Activated naive CD8-positive, alpha-beta T cell treated with anti-CD3 and anti-CD28 coated beads, Interleukin-2, amount 50 U/mL, for 24 hours (primary cell): Measurements from ENCODE around the gene SEMA4B.
"Not testable (repeated sequence)": the region's sequence is repeated elsewhere in the genome, so short reads cannot be mapped to it uniquely, and the experiment has no call there.

ENCODE experiments used
- ATAC-seq: fragments of 150-1000 bp; cut with Tn5 transposase; one replicate; pipeline ENCODE4 v1.10.0; 2021
- DNase-seq: peaks from one replicate; pipeline ENCODE4 v3.0.0; 2021
- H3K27ac Mint-ChIP-seq: one replicate; pipeline ENCODE4 v1.8.0; 2021; ENCODE audit warnings: mild to moderate bottlenecking, mixed read lengths
- H3K27me3 Mint-ChIP-seq: one replicate; pipeline ENCODE4 v1.8.0; 2021; ENCODE audit warnings: mixed read lengths
- H3K36me3 Mint-ChIP-seq: one replicate; pipeline ENCODE4 v1.8.0; 2021; ENCODE audit warnings: low read depth, mixed read lengths
- H3K4me1 Mint-ChIP-seq: one replicate; pipeline ENCODE4 v1.8.0; 2021; ENCODE audit warnings: mixed read lengths
- H3K4me3 Mint-ChIP-seq: one replicate; pipeline ENCODE4 v1.8.0; 2021; ENCODE audit warnings: mild to moderate bottlenecking, moderate library complexity, mixed read lengths
- H3K9me3 Mint-ChIP-seq: one replicate; pipeline ENCODE4 v1.8.0; 2021; ENCODE audit warnings: mixed read lengths

Gene SEMA4B

GRCh38 chr15:90201130-90201943 is at the start of gene SEMA4B:
SEMA4B (plus strand) TSS chr15:90201330; CDS start chr15:90201579, 249 bp downstream.
- Mint-ChIP-seq H3K4me3 (peak within 1 kb of the TSS; percentile 82), H3K27me3 (no peaks in the 10 kb centered on the region), H3K9me3 (no peaks in the 10 kb centered on the region), H3K27ac (peak within 1 kb of the TSS; percentile 52), H3K36me3 (no peaks in the 10 kb centered on the region), H3K4me1 (peaks cover 20% of the 10 kb centered on the region)
- peak; percentile 77 for DNase-seq
- peak; percentile 89 for ATAC-seq

GRCh38 chr15:90151989-90152645 is 49.0 kb upstream of the SEMA4B start:
- Mint-ChIP-seq H3K4me3 (no peak overlapping the region), H3K4me1 (peaks cover 5% of the 10 kb centered on the region), H3K36me3 (no peaks in the 10 kb centered on the region), H3K27ac (no peak overlapping the region), H3K27me3 (no peaks in the 10 kb centered on the region), H3K9me3 (no peaks in the 10 kb centered on the region)
- ATAC-seq: no peak
- no peak for DNase-seq

GRCh38 chr15:90153658-90154057 is 47.5 kb upstream of the SEMA4B start:
- DNase-seq (no peak), ATAC-seq (no peak)
- Mint-ChIP-seq H3K36me3 (no peaks in the 10 kb centered on the region), H3K27ac (no peak overlapping the region), H3K9me3 (no peaks in the 10 kb centered on the region), H3K27me3 (no peaks in the 10 kb centered on the region), H3K4me1 (peaks cover 10% of the 10 kb centered on the region), H3K4me3 (no peak overlapping the region)

GRCh38 chr15:90154246-90154645 is 46.9 kb upstream of the SEMA4B start:
- Mint-ChIP-seq H3K36me3 (no peaks in the 10 kb centered on the region), H3K27me3 (no peaks in the 10 kb centered on the region), H3K4me3 (no peak overlapping the region), H3K9me3 (no peaks in the 10 kb centered on the region), H3K4me1 (peaks cover 9% of the 10 kb centered on the region), H3K27ac (no peak overlapping the region)
- ATAC-seq (no peak), DNase-seq (no peak)

- Mint-ChIP-seq H3K9me3 (no peaks in the 10 kb centered on the region), H3K36me3 (no peaks in the 10 kb centered on the region), H3K27me3 (no peaks in the 10 kb centered on the region), H3K4me1 (peaks cover 7% of the 10 kb centered on the region), H3K4me3 (no peak overlapping the region), H3K27ac (no peak overlapping the region)
- DNase-seq: no peak
- ATAC-seq: no peak
Measured at GRCh38 chr15:90154861-90155626, 46.1 kb upstream of the SEMA4B start.

- Mint-ChIP-seq H3K27me3 (no peaks in the 10 kb centered on the region), H3K36me3 (no peaks in the 10 kb centered on the region), H3K9me3 (no peaks in the 10 kb centered on the region), H3K4me3 (no peak overlapping the region), H3K4me1 (peaks cover 10% of the 10 kb centered on the region), H3K27ac (no peak overlapping the region)
- ATAC-seq: no peak
- no peak for DNase-seq
Measured at GRCh38 chr15:90159213-90159612, 41.9 kb upstream of the SEMA4B start.

GRCh38 chr15:90160781-90161727 is 40.1 kb upstream of the SEMA4B start:
- Mint-ChIP-seq H3K4me3 (no peak overlapping the region), H3K27ac (no peak overlapping the region), H3K9me3 (no peaks in the 10 kb centered on the region), H3K4me1 (peaks cover 19% of the 10 kb centered on the region), H3K27me3 (no peaks in the 10 kb centered on the region), H3K36me3 (no peaks in the 10 kb centered on the region)
- ATAC-seq: no peak
- no peak for DNase-seq

GRCh38 chr15:90161950-90162361 is 39.2 kb upstream of the SEMA4B start:
- H3K4me1 Mint-ChIP-seq: peaks cover 22% of the 10 kb centered on the region
- no peaks in the 10 kb centered on the region for H3K27me3 Mint-ChIP-seq
- no peaks in the 10 kb centered on the region for H3K9me3 Mint-ChIP-seq
- no peak overlapping the region for H3K4me3 Mint-ChIP-seq
- H3K27ac Mint-ChIP-seq: no peak overlapping the region
- no peaks in the 10 kb centered on the region for H3K36me3 Mint-ChIP-seq
- DNase-seq (no peak), ATAC-seq (no peak)

GRCh38 chr15:90162956-90163355 is 38.2 kb upstream of the SEMA4B start:
- peaks cover 21% of the 10 kb centered on the region for H3K4me1 Mint-ChIP-seq
- no peaks in the 10 kb centered on the region for H3K27me3 Mint-ChIP-seq
- H3K9me3 Mint-ChIP-seq: no peaks in the 10 kb centered on the region
- ATAC-seq (no peak), DNase-seq (no peak)
- no peaks in the 10 kb centered on the region for H3K36me3 Mint-ChIP-seq
- H3K27ac Mint-ChIP-seq: no peak overlapping the region
- no peak overlapping the region for H3K4me3 Mint-ChIP-seq

GRCh38 chr15:90164239-90164638 is 36.9 kb upstream of the SEMA4B start:
- H3K4me3 Mint-ChIP-seq, ATAC-seq, H3K27me3 Mint-ChIP-seq, DNase-seq, H3K36me3 Mint-ChIP-seq, H3K27ac Mint-ChIP-seq, H3K9me3 Mint-ChIP-seq: not testable (repeated sequence)
- peaks cover 15% of the 10 kb centered on the region for H3K4me1 Mint-ChIP-seq

- DNase-seq (no peak), ATAC-seq (no peak)
- Mint-ChIP-seq H3K4me1 (peaks cover 15% of the 10 kb centered on the region), H3K27ac (no peak overlapping the region), H3K36me3 (no peaks in the 10 kb centered on the region), H3K4me3 (no peak overlapping the region), H3K9me3 (no peaks in the 10 kb centered on the region), H3K27me3 (no peaks in the 10 kb centered on the region)
Measured at GRCh38 chr15:90165157-90165556, 36.0 kb upstream of the SEMA4B start.

GRCh38 chr15:90165659-90166489 is 35.3 kb upstream of the SEMA4B start:
- ATAC-seq (peak; percentile 95), DNase-seq (peak; percentile 51)
- Mint-ChIP-seq H3K36me3 (no peaks in the 10 kb centered on the region), H3K9me3 (no peaks in the 10 kb centered on the region), H3K4me1 (peaks cover 15% of the 10 kb centered on the region), H3K27me3 (no peaks in the 10 kb centered on the region), H3K27ac (no peak overlapping the region), H3K4me3 (no peak overlapping the region)

GRCh38 chr15:90167121-90167520 is 34.0 kb upstream of the SEMA4B start:
- Mint-ChIP-seq H3K9me3 (no peaks in the 10 kb centered on the region), H3K4me3 (no peak overlapping the region), H3K27ac (no peak overlapping the region), H3K36me3 (no peaks in the 10 kb centered on the region), H3K4me1 (peaks cover 14% of the 10 kb centered on the region), H3K27me3 (no peaks in the 10 kb centered on the region)
- DNase-seq: no peak
- no peak for ATAC-seq
